HG02973 (cell line): ENCODE data around the gene TBL1XR1.
A peak's percentile ranks its signal among the peaks of the same experiment; 100 is the strongest.
"Not testable (repeated sequence)": the region's sequence is repeated elsewhere in the genome, so short reads cannot be mapped to it uniquely, and the experiment has no call there.

Experiments used
- ATAC-seq: cut with Tn5 transposase; IDR thresholded peaks from one replicate; pipeline ENCODE4 v1.9.1; 2021; ENCODE audit warnings: moderate library complexity; ENCODE audit not compliant: unreplicated experiment

The TBL1XR1 gene

DNA sequence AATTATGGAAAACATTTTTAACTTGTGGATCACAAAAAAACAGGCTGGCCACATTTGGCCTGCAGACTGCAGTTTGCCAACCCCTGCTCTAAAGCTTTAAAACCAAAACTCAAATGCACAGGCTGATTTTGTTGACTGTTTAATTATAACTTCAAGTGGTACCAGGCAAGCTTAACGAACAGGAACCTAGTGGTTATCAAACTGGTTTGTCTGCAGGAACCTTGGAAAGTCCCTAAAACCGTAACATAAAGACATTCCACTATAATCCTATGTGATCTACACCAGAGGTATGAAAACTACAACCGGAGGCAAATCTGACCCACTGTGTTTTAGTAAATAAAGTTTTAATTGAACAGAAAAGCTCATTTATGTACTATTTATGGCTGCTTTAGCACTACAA lies 52.4 kb downstream of the TBL1XR1 start:
- ATAC-seq = peak; percentile 76

GRCh38 chr3:177141899-177142646 lies 55.2 kb downstream of the TBL1XR1 start:
- ATAC-seq = no peak

DNA sequence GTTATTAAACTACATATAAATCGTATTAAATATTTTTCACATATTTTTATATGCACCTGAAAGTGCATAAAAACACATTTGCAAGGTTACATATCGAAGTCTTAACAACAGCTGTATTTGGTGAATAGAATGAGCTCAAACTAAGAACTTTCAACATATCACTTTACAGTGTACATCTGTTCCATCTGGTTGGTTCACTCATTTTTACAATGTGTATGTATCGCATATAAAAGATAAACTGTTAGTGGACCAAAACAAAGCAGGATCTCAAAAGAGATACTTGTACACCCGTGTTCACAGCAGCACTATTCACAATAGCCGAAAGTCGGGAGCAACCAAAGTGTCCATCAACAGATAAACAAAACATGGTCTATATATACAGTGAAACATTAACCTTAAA lies 55.8 kb downstream of the TBL1XR1 start:
- no peak for ATAC-seq

GRCh38 chr3:177139220-177139619 lies 58.1 kb downstream of the TBL1XR1 start:
- not testable (repeated sequence) for ATAC-seq

DNA sequence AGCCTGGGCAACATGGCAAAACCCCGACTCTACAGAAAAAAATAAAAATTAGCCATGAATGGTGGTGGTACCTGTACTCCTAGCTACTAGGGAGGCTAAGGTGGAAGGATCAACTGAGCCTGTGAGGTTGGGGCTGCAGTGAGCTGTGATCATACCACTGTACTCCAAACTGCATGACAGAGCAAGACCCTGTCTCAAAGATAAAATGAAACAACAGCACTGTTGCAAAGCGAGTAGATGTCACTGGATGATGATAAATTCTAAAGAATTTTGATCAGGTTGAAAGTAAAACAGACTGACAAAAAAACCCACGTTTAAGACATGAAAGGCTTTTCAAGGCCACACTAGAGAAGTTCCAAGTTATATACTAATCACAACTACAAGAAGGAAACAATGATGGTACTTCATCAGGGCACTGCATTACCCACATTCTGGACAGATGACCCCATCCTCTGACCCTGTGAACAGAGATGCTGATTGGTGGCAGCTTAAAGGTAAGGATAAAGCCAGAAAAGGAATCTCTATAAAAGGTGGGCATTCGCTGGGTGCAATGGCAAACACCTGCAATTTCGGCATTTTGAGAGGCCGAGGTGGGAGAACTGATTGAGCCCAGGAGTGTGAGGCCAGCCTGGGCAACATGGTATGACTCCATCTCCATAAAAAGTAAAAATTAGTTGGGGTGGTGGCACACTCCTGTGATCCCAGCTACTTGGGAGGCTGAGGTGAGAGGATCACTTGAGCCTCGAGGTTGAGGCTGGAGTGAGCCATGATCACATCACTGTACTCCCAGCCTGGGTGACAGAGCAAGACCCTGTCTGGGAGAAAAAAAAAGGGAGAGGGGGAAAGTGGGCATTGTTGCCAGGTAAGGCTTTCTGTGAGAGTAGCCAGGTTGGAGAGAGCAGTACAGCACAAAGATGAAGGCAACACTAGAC lies 59.2 kb downstream of the TBL1XR1 start:
- no peak for ATAC-seq

- no peak for ATAC-seq
Measured at GRCh38 chr3:177136741-177137140, 60.5 kb downstream of the TBL1XR1 start.

GRCh38 chr3:177135841-177136492 lies 61.3 kb downstream of the TBL1XR1 start:
- no peak for ATAC-seq

- ATAC-seq = no peak
Measured at GRCh38 chr3:177134816-177135210, 62.5 kb downstream of the TBL1XR1 start.

DNA sequence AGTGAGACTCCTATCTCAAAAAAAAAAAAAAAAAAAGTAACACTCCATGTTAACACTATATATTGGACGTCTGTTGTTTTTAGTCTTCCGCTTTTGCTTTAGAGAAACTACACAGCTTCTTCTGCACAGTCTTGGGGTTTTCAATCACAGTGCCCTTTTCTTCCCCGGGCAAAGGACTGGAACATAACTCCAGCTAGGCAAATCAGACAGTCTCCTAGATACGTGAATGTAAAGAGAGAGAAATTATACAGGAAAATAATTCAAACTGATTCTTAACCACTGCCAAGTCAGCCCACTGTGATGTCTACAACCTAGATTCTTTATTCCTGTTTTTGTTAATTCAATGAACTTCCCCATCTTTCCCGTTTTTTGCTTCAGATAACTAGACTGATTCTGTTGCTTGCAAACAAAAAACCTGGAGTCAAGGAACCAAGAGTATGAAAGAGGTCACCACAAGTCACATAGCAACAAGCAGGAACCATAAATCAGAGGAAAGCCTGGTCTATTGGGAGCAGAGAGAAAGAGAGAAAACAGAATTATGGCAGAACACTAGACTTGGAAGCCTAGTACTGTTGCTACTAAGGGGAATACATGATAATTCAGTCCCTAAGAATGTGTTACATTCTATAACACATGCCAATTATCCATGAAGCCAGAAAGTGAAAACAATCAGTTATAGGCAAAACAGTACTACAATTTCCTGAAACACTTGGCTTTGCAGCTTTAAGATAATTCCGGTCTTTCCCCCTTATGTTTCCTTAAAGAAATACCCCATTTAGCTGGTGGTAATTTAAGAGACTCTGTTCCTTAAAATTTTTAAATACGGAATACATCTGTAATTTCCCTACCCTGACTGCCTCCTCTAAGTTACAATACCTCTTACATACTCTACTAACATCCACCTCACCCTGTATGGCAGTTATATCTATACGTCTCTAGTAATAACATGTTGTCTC lies 63.1 kb downstream of the TBL1XR1 start:
- no peak for ATAC-seq

- no peak for ATAC-seq
Measured at GRCh38 chr3:177131927-177132636, 65.2 kb downstream of the TBL1XR1 start.

GRCh38 chr3:177127008-177127407 lies 70.3 kb downstream of the TBL1XR1 start:
- ATAC-seq = no peak

GRCh38 chr3:177126015-177126773 lies 71.1 kb downstream of the TBL1XR1 start:
- no peak for ATAC-seq

DNA sequence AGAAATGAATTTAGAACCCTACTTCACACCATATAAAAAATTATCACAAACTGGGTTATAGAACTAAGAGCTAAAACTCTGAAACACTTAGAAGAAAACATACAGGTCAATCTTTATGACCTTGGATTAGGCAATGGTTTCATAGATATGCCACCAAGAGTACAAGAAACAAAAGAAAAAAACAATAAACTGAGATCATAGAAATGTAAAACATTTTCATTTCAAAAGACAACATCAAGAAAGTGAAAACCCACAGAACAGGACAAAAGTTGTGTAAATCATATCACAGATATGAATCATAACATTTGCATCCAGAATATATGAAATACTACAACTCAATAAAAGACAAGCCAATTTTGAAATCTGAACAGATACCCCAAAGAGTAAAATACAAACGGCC lies 72.4 kb downstream of the TBL1XR1 start:
- no peak for ATAC-seq

DNA sequence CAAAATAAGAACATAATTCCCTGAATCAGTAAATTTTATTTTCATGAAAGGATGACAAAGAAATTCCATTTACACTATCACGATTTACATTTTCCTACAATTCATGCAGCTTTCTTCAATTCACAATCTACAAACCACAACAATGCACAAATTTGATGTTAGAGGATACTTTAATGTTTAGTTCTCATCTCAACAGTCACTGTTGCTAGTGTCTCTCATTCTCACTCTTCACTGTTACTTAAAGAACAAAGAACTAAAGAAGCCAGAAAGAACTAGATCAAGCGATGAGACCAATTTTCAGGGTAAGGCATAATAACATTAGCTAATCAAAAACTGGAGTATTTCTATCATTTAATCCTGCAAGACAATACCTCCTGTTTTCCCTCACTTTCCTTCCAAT lies 73.5 kb downstream of the TBL1XR1 start:
- no peak for ATAC-seq

DNA sequence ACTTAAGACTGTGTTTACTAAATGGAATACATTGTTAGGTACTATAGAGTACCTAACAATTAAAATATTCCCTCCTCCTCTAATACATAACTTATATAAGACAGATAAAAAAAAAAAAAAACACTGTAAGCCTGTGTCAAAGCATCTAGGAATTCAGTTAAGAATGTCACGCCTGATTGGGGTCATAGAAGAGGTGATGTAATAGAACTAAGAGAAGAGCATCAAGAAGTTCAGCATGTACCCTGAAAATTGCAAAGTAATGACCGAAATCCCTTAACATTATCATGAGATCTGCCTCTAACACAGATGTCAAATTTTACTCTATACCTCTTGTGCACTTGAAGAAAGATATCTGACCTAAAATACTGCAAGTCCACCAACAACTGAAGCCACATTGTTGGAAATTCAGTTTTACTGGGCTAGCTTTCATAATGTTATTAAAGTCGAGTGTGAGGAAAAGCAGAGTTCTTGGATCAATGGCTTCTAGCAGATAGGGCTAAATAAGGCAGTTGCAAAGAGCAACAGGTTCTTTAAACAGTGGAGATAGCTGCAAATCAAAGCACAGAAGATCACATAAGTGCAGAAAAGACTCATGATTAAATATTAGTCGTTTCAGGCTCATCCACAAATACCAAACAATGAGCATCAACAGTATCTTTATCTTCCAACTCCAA lies 75.0 kb downstream of the TBL1XR1 start:
- ATAC-seq = no peak

- no peak for ATAC-seq
Measured at GRCh38 chr3:177119829-177120228, 77.5 kb downstream of the TBL1XR1 start.

DNA sequence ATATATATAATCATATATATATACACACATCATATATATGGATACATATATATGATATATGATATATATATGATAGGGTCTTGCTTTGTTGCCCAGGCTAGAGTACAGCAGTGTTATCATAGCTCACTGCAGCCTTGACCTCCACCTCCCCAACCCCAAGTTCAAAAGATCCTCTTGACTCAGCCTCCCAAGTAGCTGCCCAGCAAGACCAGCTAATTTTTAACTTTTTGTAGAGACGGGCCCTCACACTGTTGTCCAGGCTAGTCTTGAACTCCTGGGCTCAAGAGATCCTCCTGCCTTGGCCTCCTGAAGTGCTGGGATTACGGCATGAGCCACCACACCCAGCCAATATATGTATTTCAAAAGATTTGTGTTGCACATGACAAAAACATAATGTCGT lies 83.0 kb downstream of the TBL1XR1 start:
- no peak for ATAC-seq

GRCh38 chr3:177111541-177111949 lies 85.7 kb downstream of the TBL1XR1 start:
- ATAC-seq = no peak

GRCh38 chr3:177110895-177111294 lies 86.4 kb downstream of the TBL1XR1 start:
- ATAC-seq = no peak
